ENCODE data around the gene OR5K3.

Gene OR5K3

GRCh38 chr3:98367464-98368246 lies 22.8 kb upstream of the OR5K3 start:
- Histone ChIP-seq H3K4me2 (ENCODE audit: low read depth, low read length) (no peak overlapping the region), H4K20me1 (ENCODE audit: insufficient read depth, low read length) (no peaks in the 10 kb centered on the region), H3K27ac (ENCODE audit: low read length) (no peak overlapping the region), H2AFZ (ENCODE audit: low read length) (no peak overlapping the region), H3K9me2 (replicated peaks; ENCODE audit: insufficient read depth, low read length) (no peaks in the 10 kb centered on the region), H3K9me3 (replicated peaks; ENCODE audit: insufficient read depth, low read length) (no peaks in the 10 kb centered on the region), H3K79me2 (ENCODE audit: low read length) (no peaks in the 10 kb centered on the region), H3K9ac (ENCODE audit: low read length) (no peak overlapping the region), H3K27me3 (replicated peaks; ENCODE audit: insufficient read depth, low read length) (no peaks in the 10 kb centered on the region), H3F3A (ENCODE audit: insufficient read depth, low read length) (no peaks in the 10 kb centered on the region), H3K4me1 (ENCODE audit: low read length) (no peaks in the 10 kb centered on the region), H3K4me3 (ENCODE audit: low read length) (no peak overlapping the region), H3K36me3 (replicated peaks; ENCODE audit: insufficient read depth, low read length) (no peaks in the 10 kb centered on the region)
- DNase-seq, result no peak
- TF ChIP-seq EZH2 (optimal IDR thresholded peaks at IDR 0.05; ENCODE audit: low read depth, low read length), result no peak
- TF ChIP-seq CTCF (IDR thresholded peaks at IDR 0.05; ENCODE audit: low read length), result no peak
- no peak for TF ChIP-seq EZH2phosphoT487 (IDR thresholded peaks at IDR 0.05; ENCODE audit: low read length)

DNA sequence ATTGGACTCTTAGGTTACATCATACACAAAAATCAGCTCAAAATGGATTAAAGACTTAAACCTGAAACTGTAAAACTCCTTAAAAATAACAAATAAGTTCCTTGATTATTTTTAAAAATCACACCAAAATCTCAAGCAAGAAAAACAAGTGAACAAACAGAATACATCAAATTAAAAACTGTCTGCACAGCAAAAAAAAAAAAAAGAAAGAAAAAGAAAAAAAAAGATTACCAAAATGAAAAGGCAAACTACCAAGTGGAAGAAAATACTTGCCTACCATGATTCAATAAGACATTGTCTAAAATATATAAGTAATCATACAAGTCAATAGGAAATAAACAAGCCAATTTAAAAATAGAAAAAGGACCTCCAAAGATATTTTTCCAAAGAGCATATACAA lies 19.3 kb upstream of the OR5K3 start:
- TF ChIP-seq EZH2 (optimal IDR thresholded peaks at IDR 0.05; ENCODE audit: low read depth, low read length) (no peak), CTCF (IDR thresholded peaks at IDR 0.05; ENCODE audit: low read length) (no peak), EZH2phosphoT487 (IDR thresholded peaks at IDR 0.05; ENCODE audit: low read length) (no peak)
- H3F3A ChIP-seq (ENCODE audit: insufficient read depth, low read length), result no peaks in the 10 kb centered on the region

GRCh38 chr3:98371853-98372252 lies 18.6 kb upstream of the OR5K3 start:
- H4K20me1 ChIP-seq (ENCODE audit: insufficient read depth, low read length), result no peaks in the 10 kb centered on the region
- no peaks in the 10 kb centered on the region for H3K27me3 ChIP-seq (replicated peaks; ENCODE audit: insufficient read depth, low read length)
- no peak overlapping the region for H3K9ac ChIP-seq (ENCODE audit: low read length)
- H3K4me2 ChIP-seq (ENCODE audit: low read depth, low read length), result no peak overlapping the region
- H3F3A ChIP-seq (ENCODE audit: insufficient read depth, low read length), result no peaks in the 10 kb centered on the region
- no peaks in the 10 kb centered on the region for H3K9me2 ChIP-seq (replicated peaks; ENCODE audit: insufficient read depth, low read length)
- no peaks in the 10 kb centered on the region for H3K9me3 ChIP-seq (replicated peaks; ENCODE audit: insufficient read depth, low read length)
- no peak for DNase-seq
- no peaks in the 10 kb centered on the region for H3K36me3 ChIP-seq (replicated peaks; ENCODE audit: insufficient read depth, low read length)
- no peak overlapping the region for H2AFZ ChIP-seq (ENCODE audit: low read length)
- TF ChIP-seq EZH2 (optimal IDR thresholded peaks at IDR 0.05; ENCODE audit: low read depth, low read length), result no peak
- TF ChIP-seq EZH2phosphoT487 (IDR thresholded peaks at IDR 0.05; ENCODE audit: low read length), result no peak
- TF ChIP-seq CTCF (IDR thresholded peaks at IDR 0.05; ENCODE audit: low read length), result no peak
- no peaks in the 10 kb centered on the region for H3K79me2 ChIP-seq (ENCODE audit: low read length)
- no peak overlapping the region for H3K4me3 ChIP-seq (ENCODE audit: low read length)
- no peaks in the 10 kb centered on the region for H3K4me1 ChIP-seq (ENCODE audit: low read length)
- no peak overlapping the region for H3K27ac ChIP-seq (ENCODE audit: low read length)

More for the DNA sequence above, 19.3 kb upstream of the OR5K3 start:
- DNase-seq, result no peak
- no peaks in the 10 kb centered on the region for H3K79me2 ChIP-seq (ENCODE audit: low read length)
- H3K9me3 ChIP-seq (replicated peaks; ENCODE audit: insufficient read depth, low read length), result no peaks in the 10 kb centered on the region
- H4K20me1 ChIP-seq (ENCODE audit: insufficient read depth, low read length), result no peaks in the 10 kb centered on the region
- H3K27me3 ChIP-seq (replicated peaks; ENCODE audit: insufficient read depth, low read length), result no peaks in the 10 kb centered on the region
- H2AFZ ChIP-seq (ENCODE audit: low read length), result no peak overlapping the region
- H3K4me2 ChIP-seq (ENCODE audit: low read depth, low read length), result no peak overlapping the region
- no peaks in the 10 kb centered on the region for H3K36me3 ChIP-seq (replicated peaks; ENCODE audit: insufficient read depth, low read length)
- no peaks in the 10 kb centered on the region for H3K9me2 ChIP-seq (replicated peaks; ENCODE audit: insufficient read depth, low read length)
- H3K27ac ChIP-seq (ENCODE audit: low read length), result no peak overlapping the region
- no peak overlapping the region for H3K4me3 ChIP-seq (ENCODE audit: low read length)
- H3K9ac ChIP-seq (ENCODE audit: low read length), result no peak overlapping the region
- no peaks in the 10 kb centered on the region for H3K4me1 ChIP-seq (ENCODE audit: low read length)
